Smooth muscle cell (in vitro differentiated cells): ENCODE data around the gene SLC25A31. TPM values are rescaled to one million over a fixed set of nuclear protein-coding genes. Genes with fewer than 3 reads are reported as not detected.

Experiments
- DNase-seq: peaks from one replicate; lab custom pipeline; 2025; ENCODE audit not compliant: unreplicated experiment; lab: John Stamatoyannopoulos, UW
- H2AFZ ChIP-seq: fragments of 200-600 bp; sonication (generic); 2 replicates; pipeline ENCODE4 v1.6.0; 2016; ENCODE audit warnings: antibody characterized with exemption, low read depth, mild to moderate bottlenecking
- H3F3A ChIP-seq: fragments of 200-600 bp; sonication (generic); 2 replicates; pipeline ENCODE4 v1.6.0; 2017; ENCODE audit warnings: antibody characterized with exemption, low read depth
- H3K27ac ChIP-seq: fragments of 200-600 bp; sonication (generic); 2 replicates; pipeline ENCODE4 v1.5.1; 2016; ENCODE audit warnings: low read depth, mild to moderate bottlenecking
- H3K27me3 ChIP-seq: fragments of 200-600 bp; sonication (generic); 2 replicates; pipeline ENCODE4 v1.6.1; 2016; ENCODE audit warnings: low read depth, mild to moderate bottlenecking
- H3K36me3 ChIP-seq: fragments of 200-600 bp; sonication (generic); 2 replicates; pipeline ENCODE4 v1.5.1; 2016; ENCODE audit warnings: low read depth
- H3K4me1 ChIP-seq: fragments of 200-600 bp; sonication (generic); 2 replicates; pipeline ENCODE4 v1.5.1; 2016; ENCODE audit warnings: low read depth
- H3K4me2 ChIP-seq: fragments of 200-600 bp; sonication (generic); 2 replicates; pipeline ENCODE4 v1.6.0; 2016; ENCODE audit warnings: mild to moderate bottlenecking
- H3K4me3 ChIP-seq: fragments of 200-600 bp; sonication (generic); 2 replicates; pipeline ENCODE4 v1.5.1; 2016; ENCODE audit warnings: mild to moderate bottlenecking
- H3K79me2 ChIP-seq: fragments of 200-600 bp; sonication (generic); 2 replicates; pipeline ENCODE4 v1.6.0; 2016; ENCODE audit warnings: low read depth, mild to moderate bottlenecking
- H3K9ac ChIP-seq: fragments of 200-600 bp; sonication (generic); 2 replicates; pipeline ENCODE4 v1.6.0; 2016; ENCODE audit warnings: low read depth
- H3K9me3 ChIP-seq: fragments of 200-600 bp; sonication (generic); replicated peaks from 2 replicates; pipeline ENCODE4 v1.5.1; 2016; ENCODE audit warnings: low read depth
- H4K20me1 ChIP-seq: fragments of 200-600 bp; sonication (generic); 2 replicates; pipeline ENCODE4 v1.6.0; 2016; ENCODE audit warnings: low read depth
- CTCF ChIP-seq: fragments of 200-600 bp; sonication (generic); IDR thresholded peaks from 2 replicates; pipeline ENCODE4 v1.5.1; 2017; ENCODE audit warnings: borderline replicate concordance, mild to moderate bottlenecking, antibody characterized with exemption; ENCODE audit not compliant: insufficient read depth, poor library complexity, severe bottlenecking
- WGBS: methylation state at CpG from one replicate; pipeline ENCODE4 v1.1.7; 2016; ENCODE audit warnings: low lambda C conversion rate; 5-methylcytosine and 5-hydroxymethylcytosine counted together
- polyA plus RNA-seq: library from polyadenylated mRNA; unstranded; fragments of >200 nt; fragmentation: Nextera tagmentation; extraction: Ambion mirVana; gene quantifications from 2 replicates; pipeline ENCODE4 v1.2.1, GENCODE V29; 2016
- total RNA-seq: library from RNA; depleted of rRNA; stranded (reverse); fragments of >200 nt; gene quantifications from 2 replicates; pipeline ENCODE4 v1.2.3, GENCODE V29; 2014

SLC25A31 gene
- total and polyA plus RNA-seq, 2 experiments from 2014 or later, result not detected

GRCh38 chr4:127780598-127780997, 50.4 kb downstream of the SLC25A31 start:
- no peaks in the 10 kb centered on the region for H3K4me1 ChIP-seq
- H3K27ac ChIP-seq, result no peak overlapping the region
- H3K9me3 ChIP-seq, result no peaks in the 10 kb centered on the region
- 97% methylated on average over 12 of the region's 12 CpGs for WGBS
- H3K27me3 ChIP-seq, result peaks cover 23% of the 10 kb centered on the region
- H3K4me3 ChIP-seq, result no peak overlapping the region
- H3K36me3 ChIP-seq, result no peaks in the 10 kb centered on the region
- H3K9ac ChIP-seq, result no peak overlapping the region
- no peak overlapping the region for H3K4me2 ChIP-seq
- TF ChIP-seq CTCF, result no peak
- no peak for DNase-seq
- no peaks in the 10 kb centered on the region for H4K20me1 ChIP-seq
- H3K79me2 ChIP-seq, result no peaks in the 10 kb centered on the region
- peaks cover 7% of the 10 kb centered on the region for H3F3A ChIP-seq
- H2AFZ ChIP-seq, result peak overlapping the region; percentile 94

- Histone ChIP-seq H3K4me2 (peak overlapping the region; percentile 90), H3K9ac (peak overlapping the region; percentile 60), H3K79me2 (no peaks in the 10 kb centered on the region), H3K36me3 (no peaks in the 10 kb centered on the region), H3K9me3 (no peaks in the 10 kb centered on the region), H4K20me1 (no peaks in the 10 kb centered on the region), H3K27me3 (peaks cover 23% of the 10 kb centered on the region), H3F3A (peaks cover 7% of the 10 kb centered on the region), H2AFZ (peak overlapping the region; percentile 94), H3K27ac (no peak overlapping the region), H3K4me3 (peak overlapping the region; percentile 62), H3K4me1 (no peaks in the 10 kb centered on the region)
- 30% methylated on average over 37 of the region's 43 CpGs for WGBS
- no peak for DNase-seq
- no peak for TF ChIP-seq CTCF
Measured at GRCh38 chr4:127781300-127782024, 51.3 kb downstream of the SLC25A31 start.

- Histone ChIP-seq H3K79me2 (no peaks in the 10 kb centered on the region), H3K27ac (no peak overlapping the region), H2AFZ (peak overlapping the region; percentile 94), H3K4me3 (peak overlapping the region; percentile 62), H3K9me3 (no peaks in the 10 kb centered on the region), H3K27me3 (peaks cover 23% of the 10 kb centered on the region), H3K9ac (peak overlapping the region; percentile 60), H3K4me1 (no peaks in the 10 kb centered on the region), H4K20me1 (no peaks in the 10 kb centered on the region), H3F3A (peaks cover 7% of the 10 kb centered on the region), H3K4me2 (peak overlapping the region; percentile 90), H3K36me3 (no peaks in the 10 kb centered on the region)
- 1% methylated on average over 30 of the region's 30 CpGs for WGBS
- peak; percentile 36 for DNase-seq
- TF ChIP-seq CTCF, result no peak
Measured at GRCh38 chr4:127782025-127782274, 51.8 kb downstream of the SLC25A31 start.
